ENCODE data around the gene PAQR4.

DNA sequence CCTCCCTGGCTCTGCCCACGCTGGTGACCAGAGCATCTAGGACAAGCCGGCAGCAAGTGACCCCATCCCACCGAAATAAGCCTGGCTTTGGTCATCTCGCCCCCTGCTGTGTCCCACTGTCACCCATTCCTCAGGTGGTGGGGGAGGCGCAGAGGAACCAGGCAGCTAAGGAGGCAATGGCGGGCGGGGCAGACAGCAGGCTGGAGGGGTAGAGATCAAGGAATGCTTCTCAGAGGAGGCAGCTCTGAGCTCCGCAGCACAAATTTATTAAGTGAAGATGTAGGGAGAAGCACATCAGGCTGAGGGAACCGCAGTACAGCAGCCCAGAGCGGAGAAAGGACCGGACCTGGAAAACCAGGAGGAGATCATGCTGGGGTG is 12.6 kb upstream of the PAQR4 start:
- TF ChIP-seq, protein P1, sequence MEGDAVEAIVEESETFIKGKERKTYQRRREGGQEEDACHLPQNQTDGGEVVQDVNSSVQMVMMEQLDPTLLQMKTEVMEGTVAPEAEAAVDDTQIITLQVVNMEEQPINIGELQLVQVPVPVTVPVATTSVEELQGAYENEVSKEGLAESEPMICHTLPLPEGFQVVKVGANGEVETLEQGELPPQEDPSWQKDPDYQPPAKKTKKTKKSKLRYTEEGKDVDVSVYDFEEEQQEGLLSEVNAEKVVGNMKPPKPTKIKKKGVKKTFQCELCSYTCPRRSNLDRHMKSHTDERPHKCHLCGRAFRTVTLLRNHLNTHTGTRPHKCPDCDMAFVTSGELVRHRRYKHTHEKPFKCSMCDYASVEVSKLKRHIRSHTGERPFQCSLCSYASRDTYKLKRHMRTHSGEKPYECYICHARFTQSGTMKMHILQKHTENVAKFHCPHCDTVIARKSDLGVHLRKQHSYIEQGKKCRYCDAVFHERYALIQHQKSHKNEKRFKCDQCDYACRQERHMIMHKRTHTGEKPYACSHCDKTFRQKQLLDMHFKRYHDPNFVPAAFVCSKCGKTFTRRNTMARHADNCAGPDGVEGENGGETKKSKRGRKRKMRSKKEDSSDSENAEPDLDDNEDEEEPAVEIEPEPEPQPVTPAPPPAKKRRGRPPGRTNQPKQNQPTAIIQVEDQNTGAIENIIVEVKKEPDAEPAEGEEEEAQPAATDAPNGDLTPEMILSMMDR (IDR thresholded peaks at IDR 0.05) = no peak
- TF ChIP-seq POLR2A (IDR thresholded peaks at IDR 0.05) (no peak), EP300 (IDR thresholded peaks at IDR 0.05) (no peak)
